B cell (primary cell): ENCODE data around the gene CCDC187. TPM values are rescaled to one million over a fixed set of nuclear protein-coding genes. Genes with fewer than 3 reads are reported as not detected.

Source experiments
- ATAC-seq: fragments of 200-7000 bp; cut with Tn5 transposase; one replicate; pipeline ENCODE4 v1.10.0; 2021; ENCODE audit warnings: low read depth, mild to moderate bottlenecking, moderate number of reproducible peaks, moderate library complexity
- CTCF ChIA-PET: fragments of 350-600 bp; sonication (Branson Sonifier 250); formaldehyde crosslinking; loops from one replicate; lab custom pipeline; 2021; ENCODE audit warnings: antibody characterized with exemption, inconsistent platforms; lab: Charles Lee
- POLR2A ChIA-PET: fragments of 350-600 bp; sonication (Branson Sonifier 250); formaldehyde crosslinking; loops from one replicate; lab custom pipeline; 2021; ENCODE audit warnings: antibody characterized with exemption; lab: Charles Lee
- DNase-seq: peaks from one replicate; pipeline ENCODE4 v3.0.0; 2013
- H2AFZ ChIP-seq: 2 replicates; pipeline ENCODE4 v1.6.1; 2012; ENCODE audit warnings: mild to moderate bottlenecking, low read depth, low read length; ENCODE audit not compliant: insufficient read depth, poor library complexity, severe bottlenecking
- H3K27ac ChIP-seq, 2 donors: 1 replicate in 1 of 2; 2 replicates in 1 of 2; pipeline ENCODE4 v1.5.1; 2012 to 2013; ENCODE audit warnings: low read length in 2 of 2, mild to moderate bottlenecking in 2 of 2, moderate library complexity in 1 of 2
- H3K27me3 ChIP-seq, 4 experiments: fragments of 200-600 bp in 1 of 4; sonication (generic) in 1 of 4; replicated peaks in 1 of 4; 1 replicate in 2 of 4; 2 replicates in 2 of 4; pipeline versions ENCODE4 v1.6.1 to v1.7.0; 2013 to 2016; ENCODE audit warnings: low read length in 3 of 4, mild to moderate bottlenecking in 2 of 4, mixed read lengths in 1 of 4, moderate library complexity in 1 of 4; ENCODE audit not compliant: insufficient read depth in 4 of 4, control insufficient read depth in 3 of 4; ENCODE audit errors: control extremely low read depth in 1 of 4
- H3K36me3 ChIP-seq, 2 experiments: replicated peaks in 1 of 2; 1 replicate in 1 of 2; 2 replicates in 1 of 2; pipeline versions ENCODE4 v1.6.1 to v1.7.1; 2013; ENCODE audit warnings: low read length in 1 of 2; ENCODE audit not compliant: insufficient read depth in 2 of 2, control insufficient read depth in 1 of 2; ENCODE audit errors: control extremely low read depth in 1 of 2, extremely low read depth in 1 of 2
- H3K4me1 ChIP-seq, 2 donors: fragments of 200-600 bp in 1 of 2; sonication (generic) in 1 of 2; 1 replicate in 1 of 2; 2 replicates in 1 of 2; pipeline versions ENCODE4 v1.5.1 to v1.6.1; 2013 to 2017; ENCODE audit warnings: low read length in 2 of 2; ENCODE audit not compliant: control insufficient read depth in 2 of 2, insufficient read depth in 2 of 2
- H3K4me2 ChIP-seq: replicated peaks from 2 replicates; pipeline ENCODE3; 2012; ENCODE audit warnings: mild to moderate bottlenecking, low read depth, low read length; ENCODE audit not compliant: poor library complexity, severe bottlenecking
- H3K4me3 ChIP-seq, 5 experiments: fragments of 200-600 bp in 1 of 5; sonication (generic) in 1 of 5; 1 replicate in 3 of 5; 2 replicates in 2 of 5; pipeline versions ENCODE4 v1.5.1 to v1.7.0; 2011 to 2016; ENCODE audit warnings: low read length in 4 of 5, mild to moderate bottlenecking in 4 of 5, low read depth in 2 of 5, control low read depth in 1 of 5, moderate library complexity in 1 of 5; ENCODE audit not compliant: insufficient read depth in 1 of 5; ENCODE audit errors: control extremely low read depth in 1 of 5, extremely low read depth in 1 of 5
- H3K79me2 ChIP-seq: fragments of 200-600 bp; sonication (generic); one replicate; pipeline ENCODE4 v1.6.0; 2016; ENCODE audit warnings: low read length; ENCODE audit not compliant: control insufficient read depth, insufficient read depth
- H3K9ac ChIP-seq: fragments of 200-600 bp; sonication (generic); 2 replicates; pipeline ENCODE4 v1.6.1; 2017; ENCODE audit warnings: mild to moderate bottlenecking, low read length, moderate library complexity
- H3K9me3 ChIP-seq, 3 donors: one replicate each; pipeline versions ENCODE4 v1.6.1 to v1.7.1; 2013; ENCODE audit warnings: low read length in 2 of 3; ENCODE audit not compliant: control insufficient read depth in 2 of 3, insufficient read depth in 1 of 3; ENCODE audit errors: control extremely low read depth in 1 of 3
- H4K20me1 ChIP-seq: 2 replicates; pipeline ENCODE4 v1.6.0; 2012; ENCODE audit warnings: mild to moderate bottlenecking, low read length; ENCODE audit not compliant: insufficient read depth, control insufficient read depth, poor library complexity, severe bottlenecking
- H3K27ac Mint-ChIP-seq: one replicate; pipeline ENCODE4 v1.8.0; 2021; ENCODE audit warnings: mixed read lengths
- H3K27me3 Mint-ChIP-seq: one replicate; pipeline ENCODE4 v1.8.0; 2021; ENCODE audit warnings: mixed read lengths
- H3K4me1 Mint-ChIP-seq: one replicate; pipeline ENCODE4 v1.8.0; 2021; ENCODE audit warnings: mixed read lengths
- H3K4me3 Mint-ChIP-seq: one replicate; pipeline ENCODE4 v1.8.0; 2021; ENCODE audit warnings: mixed read lengths
- H3K9me3 Mint-ChIP-seq: one replicate; pipeline ENCODE4 v1.8.0; 2022; ENCODE audit warnings: mixed read lengths; ENCODE audit not compliant: insufficient read depth
- CTCF ChIP-seq: fragments of 200-600 bp; IDR thresholded peaks from one replicate; pipeline ENCODE4 v1.8.0; 2022; ENCODE audit warnings: antibody characterized with exemption, mild to moderate bottlenecking
- EZH2 ChIP-seq: IDR thresholded peaks from 2 replicates; pipeline ENCODE4 v1.6.1; 2012; ENCODE audit warnings: borderline replicate concordance, low read depth, mild to moderate bottlenecking, moderate library complexity, low read length; ENCODE audit not compliant: insufficient read depth, poor library complexity, severe bottlenecking
- WGBS: methylation state at CpG from one replicate; pipeline ENCODE4 v1.1.5; 2013; ENCODE audit warnings: missing lambda C conversion rate; ENCODE audit not compliant: insufficient coverage; 5-methylcytosine and 5-hydroxymethylcytosine counted together
- intact Hi-C: fragments of 100-400 bp; cut with micrococcal nuclease; formaldehyde crosslinking; loops from one replicate; pipeline ENCODE4 v1.10.0; 2022
- polyA plus RNA-seq: library from polyadenylated mRNA; depleted of rRNA; stranded (reverse); fragments of >200 nt; gene quantifications from 2 replicates; pipeline ENCODE4 v1.2.3, GENCODE V29; 2012
- total RNA-seq, 2 donors: library from RNA; stranded (reverse); fragments of 120-200 nt in 1 of 2; gene quantifications; 1 replicate in 1 of 2; 2 replicates in 1 of 2; pipeline versions ENCODE4 v1.2.3 to v1.2.4, GENCODE V29; 2013 to 2022

Gene CCDC187
- total and polyA plus RNA-seq, 2 donors (not counting 1 experiment from before 2014, with no cell fraction given) = 1.5 to 7.6 TPM

GRCh38 chr9:136259836-136260235 is 44.1 kb downstream of the CCDC187 start:
- Histone ChIP-seq H3K27ac (no peak overlapping the region), H4K20me1 (no peaks in the 10 kb centered on the region), H3K9me3 (no peaks in the 10 kb centered on the region), H3K36me3 (no peaks in the 10 kb centered on the region), H3K27me3 (peaks cover 0 to 4% (median 0%) of the 10 kb centered on the region in 4 experiments), H3K79me2 (no peaks in the 10 kb centered on the region), H2AFZ (no peak overlapping the region), H3K4me3 (no peak overlapping the region), H3K9ac (no peak overlapping the region), H3K4me2 (no peak overlapping the region), H3K4me1 (no peaks in the 10 kb centered on the region)
- CTCF ChIA-PET = no interaction called here
- intact Hi-C loops = no loop called here
- Mint-ChIP-seq H3K27ac (no peak overlapping the region), H3K27me3 (no peaks in the 10 kb centered on the region), H3K4me1 (no peaks in the 10 kb centered on the region), H3K4me3 (no peak overlapping the region), H3K9me3 (no peaks in the 10 kb centered on the region)
- 96% methylated on average over 17 of the region's 17 CpGs for WGBS
- POLR2A ChIA-PET = no interaction called here
- no peak for TF ChIP-seq EZH2
- TF ChIP-seq CTCF = no peak
- no peak for ATAC-seq
- DNase-seq = no peak

- no peaks in the 10 kb centered on the region for H3K27me3 Mint-ChIP-seq
- no peak for ATAC-seq
- no peak overlapping the region for H3K4me3 Mint-ChIP-seq
- intact Hi-C loops = no loop called here
- no peak overlapping the region for H2AFZ ChIP-seq
- H3K4me2 ChIP-seq = no peak overlapping the region
- no peaks in the 10 kb centered on the region for H3K4me1 ChIP-seq
- H3K27me3 ChIP-seq = peaks cover 0 to 5% (median 0%) of the 10 kb centered on the region in 4 experiments
- H3K9ac ChIP-seq = no peak overlapping the region
- H3K27ac Mint-ChIP-seq = no peak overlapping the region
- H4K20me1 ChIP-seq = no peaks in the 10 kb centered on the region
- H3K4me1 Mint-ChIP-seq = no peaks in the 10 kb centered on the region
- no peak overlapping the region for H3K27ac ChIP-seq
- 43% methylated on average over 4 of the region's 4 CpGs for WGBS
- no peaks in the 10 kb centered on the region for H3K79me2 ChIP-seq
- DNase-seq = no peak
- H3K9me3 ChIP-seq = no peaks in the 10 kb centered on the region
- H3K4me3 ChIP-seq = no peak overlapping the region
- ChIA-PET POLR2A (no interaction called here), CTCF (no interaction called here)
- no peaks in the 10 kb centered on the region for H3K9me3 Mint-ChIP-seq
- no peaks in the 10 kb centered on the region for H3K36me3 ChIP-seq
- TF ChIP-seq CTCF (no peak), EZH2 (no peak)
Observed at GRCh38 chr9:136259517-136259813, 44.4 kb downstream of the CCDC187 start.
